Osteocyte (in vitro differentiated cells): ENCODE results near the gene SHANK3. TPM values are rescaled to one million over a fixed set of nuclear protein-coding genes. Genes with fewer than 3 reads are reported as not detected.

Experiments
- DNase-seq: peaks from one replicate; pipeline ENCODE4 v3.0.0; 2021; ENCODE audit warnings: mixed read lengths; ENCODE audit not compliant: unreplicated experiment; ENCODE audit errors: extremely low spot score
- H3K27ac Mint-ChIP-seq: one replicate; pipeline ENCODE4 v1.8.0; 2021; ENCODE audit warnings: mild to moderate bottlenecking, mixed read lengths; ENCODE audit not compliant: unreplicated experiment
- H3K27me3 Mint-ChIP-seq: one replicate; pipeline ENCODE4 v1.8.0; 2021; ENCODE audit warnings: mixed read lengths; ENCODE audit not compliant: unreplicated experiment
- H3K36me3 Mint-ChIP-seq: one replicate; pipeline ENCODE4 v1.8.0; 2021; ENCODE audit warnings: mixed read lengths; ENCODE audit not compliant: unreplicated experiment
- H3K4me1 Mint-ChIP-seq: one replicate; pipeline ENCODE4 v1.8.0; 2021; ENCODE audit warnings: mixed read lengths; ENCODE audit not compliant: unreplicated experiment
- H3K4me3 Mint-ChIP-seq: one replicate; pipeline ENCODE4 v1.8.0; 2021; ENCODE audit warnings: mild to moderate bottlenecking, moderate library complexity, mixed read lengths; ENCODE audit not compliant: unreplicated experiment
- H3K9me3 Mint-ChIP-seq: one replicate; pipeline ENCODE4 v1.8.0; 2021; ENCODE audit warnings: mixed read lengths; ENCODE audit not compliant: unreplicated experiment
- total RNA-seq: library from RNA; stranded (reverse); gene quantifications from 2 replicates; pipeline ENCODE4 v1.2.1, GENCODE V29; 2021
- TF ChIP-seq, protein P1 (sequence below): fragments of 200-600 bp; sonication (generic); IDR thresholded peaks from 2 replicates; pipeline ENCODE4 v1.5.0; 2021; ENCODE audit warnings: antibody characterized with exemption, mild to moderate bottlenecking, moderate library complexity

The SHANK3 gene
- total RNA-seq, 1 donor from 2014 or later = 4.7 TPM

- TF ChIP-seq, protein P1, sequence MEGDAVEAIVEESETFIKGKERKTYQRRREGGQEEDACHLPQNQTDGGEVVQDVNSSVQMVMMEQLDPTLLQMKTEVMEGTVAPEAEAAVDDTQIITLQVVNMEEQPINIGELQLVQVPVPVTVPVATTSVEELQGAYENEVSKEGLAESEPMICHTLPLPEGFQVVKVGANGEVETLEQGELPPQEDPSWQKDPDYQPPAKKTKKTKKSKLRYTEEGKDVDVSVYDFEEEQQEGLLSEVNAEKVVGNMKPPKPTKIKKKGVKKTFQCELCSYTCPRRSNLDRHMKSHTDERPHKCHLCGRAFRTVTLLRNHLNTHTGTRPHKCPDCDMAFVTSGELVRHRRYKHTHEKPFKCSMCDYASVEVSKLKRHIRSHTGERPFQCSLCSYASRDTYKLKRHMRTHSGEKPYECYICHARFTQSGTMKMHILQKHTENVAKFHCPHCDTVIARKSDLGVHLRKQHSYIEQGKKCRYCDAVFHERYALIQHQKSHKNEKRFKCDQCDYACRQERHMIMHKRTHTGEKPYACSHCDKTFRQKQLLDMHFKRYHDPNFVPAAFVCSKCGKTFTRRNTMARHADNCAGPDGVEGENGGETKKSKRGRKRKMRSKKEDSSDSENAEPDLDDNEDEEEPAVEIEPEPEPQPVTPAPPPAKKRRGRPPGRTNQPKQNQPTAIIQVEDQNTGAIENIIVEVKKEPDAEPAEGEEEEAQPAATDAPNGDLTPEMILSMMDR = no peak
- Mint-ChIP-seq H3K4me1 (peaks cover 18% of the 10 kb centered on the region), H3K4me3 (peak overlapping the region; percentile 60), H3K9me3 (no peaks in the 10 kb centered on the region), H3K27me3 (peaks cover 3% of the 10 kb centered on the region), H3K36me3 (no peaks in the 10 kb centered on the region), H3K27ac (no peak overlapping the region)
- no peak for DNase-seq
These were observed 46.2 kb upstream of the SHANK3 start for GRCh38 chr22:50626314-50626849.

GRCh38 chr22:50626850-50627641 lies 45.6 kb upstream of the SHANK3 start:
- no peaks in the 10 kb centered on the region for H3K27me3 Mint-ChIP-seq
- no peak overlapping the region for H3K27ac Mint-ChIP-seq
- DNase-seq = no peak
- H3K4me3 Mint-ChIP-seq = peak overlapping the region; percentile 82
- peaks cover 11% of the 10 kb centered on the region for H3K4me1 Mint-ChIP-seq
- TF ChIP-seq, protein P1 = no peak
- no peaks in the 10 kb centered on the region for H3K36me3 Mint-ChIP-seq
- H3K9me3 Mint-ChIP-seq = no peaks in the 10 kb centered on the region

DNA sequence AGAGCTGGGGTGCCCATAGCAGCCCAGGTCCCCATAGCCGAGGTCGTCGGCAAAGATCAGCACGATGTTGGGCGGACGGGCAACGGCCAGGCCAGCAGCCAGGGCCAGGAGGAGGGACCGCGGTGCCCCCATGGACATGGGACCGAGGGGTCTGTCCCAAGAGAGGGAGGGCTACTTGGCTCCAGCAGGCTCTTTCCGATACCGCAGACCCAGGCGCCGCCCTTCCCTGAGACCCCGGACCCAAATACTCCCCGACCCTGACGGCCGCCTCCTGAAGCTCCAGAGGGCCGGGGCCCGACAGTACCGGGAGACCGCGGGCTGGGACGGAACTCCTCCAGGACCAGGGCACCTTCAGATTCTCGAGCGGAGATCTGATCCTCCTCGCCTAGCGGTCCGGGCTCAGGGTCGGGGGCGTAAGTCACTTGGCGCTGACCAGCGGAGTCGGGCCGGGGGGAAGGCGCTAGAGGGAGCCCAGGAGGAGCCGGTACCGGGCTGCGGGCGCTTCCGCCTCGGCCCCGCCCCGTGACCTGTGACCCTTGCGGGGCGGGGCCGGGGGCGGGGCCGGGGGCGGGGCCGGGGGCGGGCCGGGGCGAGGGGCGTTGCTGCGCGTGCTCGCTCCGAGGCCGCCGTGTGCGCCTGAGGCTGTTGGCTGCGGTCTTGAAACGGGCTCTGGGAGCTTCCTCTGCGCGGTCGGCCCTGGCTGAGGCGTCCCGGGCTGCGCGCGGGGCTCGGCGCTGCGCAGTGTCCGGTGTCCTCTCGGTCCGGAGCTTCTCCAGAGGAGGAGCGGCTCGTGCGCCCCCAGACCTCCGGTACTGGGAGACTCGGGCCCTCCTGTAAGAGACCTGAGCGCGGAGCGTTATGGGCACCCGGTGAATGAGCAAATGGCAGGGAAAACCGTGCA lies 44.7 kb upstream of the SHANK3 start, which contains the start of gene ARSA:
TSS of gene ARSA (minus strand) at position 511 of the 901 bp plus-strand sequence. CDS start at position 138, 373 bp downstream.
- no peaks in the 10 kb centered on the region for H3K36me3 Mint-ChIP-seq
- peaks cover 10% of the 10 kb centered on the region for H3K4me1 Mint-ChIP-seq
- peak within 1 kb of the TSS; percentile 35 for H3K27ac Mint-ChIP-seq
- H3K9me3 Mint-ChIP-seq = no peaks in the 10 kb centered on the region
- TF ChIP-seq, protein P1 = peak; percentile 51
- peak; percentile 93 for DNase-seq
- H3K4me3 Mint-ChIP-seq = peak within 1 kb of the TSS; percentile 82
- no peaks in the 10 kb centered on the region for H3K27me3 Mint-ChIP-seq

- H3K4me1 Mint-ChIP-seq = peaks cover 10% of the 10 kb centered on the region
- H3K36me3 Mint-ChIP-seq = no peaks in the 10 kb centered on the region
- TF ChIP-seq, protein P1 = no peak
- H3K4me3 Mint-ChIP-seq = peak overlapping the region; percentile 82
- peaks cover 2% of the 10 kb centered on the region for H3K27me3 Mint-ChIP-seq
- no peak for DNase-seq
- no peaks in the 10 kb centered on the region for H3K9me3 Mint-ChIP-seq
- peak overlapping the region; percentile 35 for H3K27ac Mint-ChIP-seq
These were observed 44.0 kb upstream of the SHANK3 start for GRCh38 chr22:50628543-50629134.
